DND-41 (cell line): Measurements from ENCODE around the gene FXYD7.

Source experiments
- ATAC-seq: fragments of 200-7000 bp; cut with Tn5 transposase; 3 replicates; pipeline ENCODE4 v1.9.1; 2021; ENCODE audit warnings: low read depth; ENCODE audit not compliant: insufficient read depth
- DNase-seq: peaks from one replicate; pipeline ENCODE4 v3.0.0-alpha.2; 2020
- H2AFZ ChIP-seq: 2 replicates; pipeline ENCODE4 v1.6.0; 2012; ENCODE audit warnings: low read depth, low read length
- H3K27ac ChIP-seq: 2 replicates; pipeline ENCODE4 v1.5.1; 2012; ENCODE audit warnings: low read length, inconsistent platforms
- H3K27me3 ChIP-seq: fragments of 200-600 bp; sonication (generic); 2 replicates; pipeline ENCODE4 v1.6.0; 2012; ENCODE audit warnings: low read length, mild to moderate bottlenecking, inconsistent platforms; ENCODE audit not compliant: insufficient read depth, poor library complexity
- H3K36me3 ChIP-seq: 2 replicates; pipeline ENCODE4 v1.5.1; 2012; ENCODE audit warnings: low read length, inconsistent platforms; ENCODE audit not compliant: insufficient read depth
- H3K4me1 ChIP-seq: 2 replicates; pipeline ENCODE4 v1.5.1; 2012; ENCODE audit warnings: mild to moderate bottlenecking, low read length; ENCODE audit not compliant: insufficient read depth
- H3K4me2 ChIP-seq: 2 replicates; pipeline ENCODE4 v1.6.0; 2012; ENCODE audit warnings: mild to moderate bottlenecking, moderate library complexity, low read length, inconsistent platforms; ENCODE audit not compliant: insufficient read depth
- H3K4me3 ChIP-seq, 2 experiments: fragments of 200-600 bp in 1 of 2; shearing (Covaris generic) in 1 of 2; 2 replicates each; pipeline ENCODE4 v1.5.1; 2012 to 2016; ENCODE audit warnings: inconsistent platforms in 2 of 2, low read length in 2 of 2, mild to moderate bottlenecking in 2 of 2, low read depth in 1 of 2, moderate library complexity in 1 of 2
- H3K79me2 ChIP-seq: 2 replicates; pipeline ENCODE4 v1.6.0; 2012; ENCODE audit warnings: low read length, inconsistent platforms; ENCODE audit not compliant: insufficient read depth
- H3K9ac ChIP-seq: 2 replicates; pipeline ENCODE4 v1.6.0; 2012; ENCODE audit warnings: low read depth, mild to moderate bottlenecking, inconsistent platforms, low read length, moderate library complexity
- H3K9me3 ChIP-seq: 2 replicates; pipeline ENCODE4 v1.5.1; 2012; ENCODE audit warnings: low read length, moderate library complexity, mild to moderate bottlenecking, inconsistent platforms; ENCODE audit not compliant: insufficient read depth, severe bottlenecking
- H4K20me1 ChIP-seq: 2 replicates; pipeline ENCODE4 v1.6.0; 2012; ENCODE audit warnings: low read length; ENCODE audit not compliant: insufficient read depth
- EZH2 ChIP-seq: IDR thresholded peaks from 3 replicates; pipeline ENCODE4 v1.6.1; 2012; ENCODE audit warnings: borderline replicate concordance, low read depth, mild to moderate bottlenecking, moderate library complexity, low read length, inconsistent platforms; ENCODE audit not compliant: severe bottlenecking
- TF ChIP-seq, protein P1 (sequence below): IDR thresholded peaks from 2 replicates; pipeline ENCODE4 v1.5.1; 2012; ENCODE audit warnings: borderline replicate concordance, low read length, moderate library complexity, mild to moderate bottlenecking; ENCODE audit not compliant: poor library complexity, severe bottlenecking; ENCODE audit errors: extremely low read depth

The FXYD7 gene

DNA sequence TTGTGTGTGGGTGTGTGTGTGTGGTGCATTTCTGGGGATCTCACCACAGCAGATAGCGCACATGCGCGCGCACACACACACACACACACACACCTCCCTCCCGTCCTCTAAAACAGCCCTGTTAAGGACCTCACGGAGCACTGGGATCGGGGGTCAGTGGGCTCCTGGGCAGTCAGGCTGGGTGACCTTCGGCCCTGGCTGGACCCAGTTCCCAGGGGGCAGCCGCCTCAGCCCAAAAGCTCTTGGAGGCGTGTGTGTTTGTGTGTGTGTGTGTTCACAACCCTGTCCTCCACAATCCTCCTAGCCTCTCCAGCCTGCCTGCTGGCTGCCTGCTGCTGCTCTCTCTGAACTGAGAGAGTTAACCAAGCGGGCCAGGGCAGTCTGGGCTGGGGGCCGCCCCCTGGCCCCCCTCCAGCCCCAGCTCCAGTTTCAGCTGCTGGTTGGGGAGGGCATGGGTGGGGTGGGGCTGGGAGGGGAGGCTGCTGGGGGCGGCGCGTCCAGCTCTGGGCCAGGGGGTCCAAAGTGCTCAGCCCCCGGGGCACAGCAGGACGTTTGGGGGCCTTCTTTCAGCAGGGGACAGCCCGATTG is 4.7 kb upstream of the FXYD7 start, which contains the start of gene FXYD1:
Gene FXYD1 (plus strand): TSS at position 520 of the 588 bp plus-strand sequence. CDS start 1,256 bp downstream, outside the sequence.
- ATAC-seq (no peak), DNase-seq (no peak)
- no peak within 1 kb of the TSS for H3K27ac ChIP-seq

DNA sequence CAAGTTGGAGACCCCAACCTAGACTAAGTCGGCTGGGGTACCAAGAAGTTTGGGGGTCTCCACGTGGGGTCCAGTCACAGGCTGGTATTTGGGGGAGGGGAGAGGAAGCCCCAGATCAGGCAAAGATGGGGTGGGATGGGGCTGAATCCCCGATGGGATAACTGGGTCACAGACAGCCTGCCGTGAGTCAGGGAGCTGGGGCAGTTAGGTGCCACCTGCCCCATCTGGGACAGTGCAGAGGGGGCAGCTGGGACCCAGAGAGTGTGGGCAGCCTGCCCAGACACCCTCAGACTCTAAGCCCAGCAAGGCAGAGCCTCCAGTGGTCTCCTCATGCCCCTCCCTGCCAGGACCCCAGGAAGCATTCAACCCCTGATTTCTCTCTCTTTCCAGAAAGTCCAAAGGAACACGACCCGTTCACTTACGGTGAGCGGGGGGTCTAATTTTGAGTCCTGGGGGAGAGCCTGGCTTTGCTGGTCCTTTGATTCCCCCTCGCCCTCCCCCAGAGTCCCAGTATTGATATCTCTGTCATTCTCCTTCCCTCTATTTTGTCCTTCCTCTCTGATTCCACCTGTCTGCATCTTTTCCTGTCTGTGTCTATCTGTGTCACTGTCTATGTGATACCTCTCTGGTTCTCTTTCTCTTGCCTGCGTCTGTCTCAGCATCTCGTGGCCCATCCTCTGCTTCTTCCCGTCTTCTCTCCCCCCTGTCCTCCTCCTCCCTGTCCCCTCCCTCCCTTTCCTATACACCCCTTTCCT is 2.7 kb upstream of the FXYD7 start:
- no peak overlapping the region for H3K9ac ChIP-seq
- H3K36me3 ChIP-seq = no peaks in the 10 kb centered on the region
- H3K27me3 ChIP-seq = peaks cover 3% of the 10 kb centered on the region
- H3K4me2 ChIP-seq = peak overlapping the region; percentile 44
- H3K79me2 ChIP-seq = no peaks in the 10 kb centered on the region
- no peaks in the 10 kb centered on the region for H3K9me3 ChIP-seq
- ATAC-seq = no peak
- no peak for TF ChIP-seq EZH2
- TF ChIP-seq, protein P1, sequence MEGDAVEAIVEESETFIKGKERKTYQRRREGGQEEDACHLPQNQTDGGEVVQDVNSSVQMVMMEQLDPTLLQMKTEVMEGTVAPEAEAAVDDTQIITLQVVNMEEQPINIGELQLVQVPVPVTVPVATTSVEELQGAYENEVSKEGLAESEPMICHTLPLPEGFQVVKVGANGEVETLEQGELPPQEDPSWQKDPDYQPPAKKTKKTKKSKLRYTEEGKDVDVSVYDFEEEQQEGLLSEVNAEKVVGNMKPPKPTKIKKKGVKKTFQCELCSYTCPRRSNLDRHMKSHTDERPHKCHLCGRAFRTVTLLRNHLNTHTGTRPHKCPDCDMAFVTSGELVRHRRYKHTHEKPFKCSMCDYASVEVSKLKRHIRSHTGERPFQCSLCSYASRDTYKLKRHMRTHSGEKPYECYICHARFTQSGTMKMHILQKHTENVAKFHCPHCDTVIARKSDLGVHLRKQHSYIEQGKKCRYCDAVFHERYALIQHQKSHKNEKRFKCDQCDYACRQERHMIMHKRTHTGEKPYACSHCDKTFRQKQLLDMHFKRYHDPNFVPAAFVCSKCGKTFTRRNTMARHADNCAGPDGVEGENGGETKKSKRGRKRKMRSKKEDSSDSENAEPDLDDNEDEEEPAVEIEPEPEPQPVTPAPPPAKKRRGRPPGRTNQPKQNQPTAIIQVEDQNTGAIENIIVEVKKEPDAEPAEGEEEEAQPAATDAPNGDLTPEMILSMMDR = no peak
- no peak overlapping the region; the same call in 1 of the 2 replicates for H2AFZ ChIP-seq
- DNase-seq = no peak
- H3K4me1 ChIP-seq = peaks cover 11% of the 10 kb centered on the region
- H3K4me3 ChIP-seq = no peak overlapping the region
- no peak overlapping the region for H3K27ac ChIP-seq
- peaks cover 9% of the 10 kb centered on the region; the same call in 1 of the 2 replicates for H4K20me1 ChIP-seq

More for the DNA sequence above, 4.7 kb upstream of the FXYD7 start, which contains the start of gene FXYD1:
- H3K36me3 ChIP-seq = no peaks in the 10 kb centered on the region
- peaks cover 9% of the 10 kb centered on the region; the same call in 1 of the 2 replicates for H4K20me1 ChIP-seq
- H3K4me3 ChIP-seq = no peak within 1 kb of the TSS
- peaks cover 3% of the 10 kb centered on the region for H3K27me3 ChIP-seq
- H3K79me2 ChIP-seq = no peaks in the 10 kb centered on the region
- no peaks in the 10 kb centered on the region for H3K9me3 ChIP-seq
- H3K4me1 ChIP-seq = peaks cover 11% of the 10 kb centered on the region
- no peak within 1 kb of the TSS for H3K9ac ChIP-seq
- no peak within 1 kb of the TSS for H3K4me2 ChIP-seq
- TF ChIP-seq, protein P1 = no peak
- TF ChIP-seq EZH2 = no peak
- no peak within 1 kb of the TSS for H2AFZ ChIP-seq

DNA sequence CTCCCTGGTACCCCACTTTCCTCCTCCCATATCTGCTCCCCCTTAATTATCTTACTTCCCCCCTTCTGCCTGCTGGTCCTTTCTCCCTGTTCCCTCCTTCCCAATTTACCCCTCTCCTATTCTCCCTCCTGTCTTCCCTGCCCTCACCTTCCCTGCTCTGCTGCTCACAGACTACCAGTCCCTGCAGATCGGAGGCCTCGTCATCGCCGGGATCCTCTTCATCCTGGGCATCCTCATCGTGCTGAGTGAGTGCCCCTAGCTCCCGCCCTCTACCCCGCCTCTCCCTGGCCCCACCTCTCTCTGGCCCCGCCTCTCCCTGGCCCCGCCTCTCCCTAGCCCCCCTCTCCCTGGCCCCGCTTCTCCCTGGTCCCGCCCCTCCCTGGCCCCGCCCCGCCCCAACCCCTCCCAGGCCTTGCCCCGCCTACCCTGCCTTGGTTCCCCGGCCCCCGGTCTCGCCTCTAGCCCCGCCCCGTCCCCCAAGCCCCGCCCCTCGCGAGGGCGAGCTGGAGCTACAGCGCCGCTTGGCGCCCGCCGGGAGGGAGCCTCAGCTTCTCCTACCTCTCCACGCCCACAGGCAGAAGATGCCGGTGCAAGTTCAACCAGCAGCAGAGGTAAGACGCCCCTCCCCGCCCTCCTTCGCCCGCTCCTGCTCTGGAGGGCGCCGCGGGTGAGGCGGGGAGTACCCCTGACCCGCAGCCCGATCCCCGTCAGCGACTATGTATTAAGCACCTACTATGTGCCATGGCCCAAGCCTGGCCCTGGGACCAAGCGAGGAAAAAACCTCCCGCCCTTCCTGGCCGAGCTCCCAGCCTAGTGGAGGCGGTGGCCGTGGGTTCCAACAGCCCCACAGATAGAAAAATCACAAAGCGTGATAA is 1.9 kb upstream of the FXYD7 start:
- Histone ChIP-seq H2AFZ (peak overlapping the region; percentile 50; the same call in 1 of the 2 replicates), H3K4me3 (no peak overlapping the region), H3K27ac (no peak overlapping the region), H3K36me3 (no peaks in the 10 kb centered on the region), H3K4me1 (peaks cover 11% of the 10 kb centered on the region), H3K4me2 (peak overlapping the region; percentile 49), H3K9me3 (no peaks in the 10 kb centered on the region), H3K79me2 (no peaks in the 10 kb centered on the region), H3K27me3 (peaks cover 3% of the 10 kb centered on the region), H3K9ac (no peak overlapping the region), H4K20me1 (peaks cover 9% of the 10 kb centered on the region; the same call in 1 of the 2 replicates)
- DNase-seq (peak; percentile 92), ATAC-seq (peak; percentile 90)
- TF ChIP-seq, protein P1 = peak; percentile 67
- TF ChIP-seq EZH2 = no peak
